PFSK-1 (cell line): Measurements from ENCODE around the gene AGXT2.

Experiments used
- FOXP2 ChIP-seq: optimal IDR thresholded peaks from 2 replicates; pipeline ENCODE3; 2011; ENCODE audit warnings: borderline replicate concordance, control low read depth, inconsistent platforms; ENCODE audit not compliant: insufficient read depth; ENCODE audit errors: extremely low read length, extremely low read depth
- POLR2AphosphoS5 ChIP-seq: IDR thresholded peaks from 2 replicates; pipeline ENCODE4 v1.6.1; 2012; ENCODE audit warnings: low read depth, mild to moderate bottlenecking, control low read depth, low read length, moderate library complexity
- TF ChIP-seq, protein P1 (sequence below), 2 experiments: IDR thresholded peaks; 2 replicates each; pipeline versions ENCODE4 v1.6.1 to v1.8.0; 2011 to 2012; ENCODE audit warnings: low read depth in 2 of 2, low read length in 2 of 2, control low read depth in 1 of 2, inconsistent platforms in 1 of 2, mild to moderate bottlenecking in 1 of 2, moderate library complexity in 1 of 2; ENCODE audit not compliant: insufficient read depth in 1 of 2

DNA sequence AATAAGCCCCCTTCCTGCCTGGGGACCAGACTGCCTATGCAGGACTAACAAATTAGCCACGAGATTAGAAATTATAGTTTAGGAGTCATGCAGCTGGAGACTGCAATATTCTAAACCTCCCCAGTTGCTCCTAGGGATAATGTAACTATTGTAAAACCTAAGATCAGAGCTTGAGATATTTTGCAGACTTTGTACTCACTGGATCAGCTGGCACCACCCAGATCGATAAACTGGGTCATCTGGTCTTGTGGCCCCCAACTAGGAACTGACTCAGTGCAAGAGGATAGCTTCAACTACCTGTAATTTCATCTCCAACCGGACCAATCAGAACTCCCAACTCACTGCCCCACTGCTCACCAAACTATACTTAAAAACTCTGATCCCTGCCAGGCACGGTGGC is 80.2 kb downstream of the AGXT2 start:
- TF ChIP-seq FOXP2 (no peak), POLR2AphosphoS5 (no peak)
- TF ChIP-seq, protein P1, sequence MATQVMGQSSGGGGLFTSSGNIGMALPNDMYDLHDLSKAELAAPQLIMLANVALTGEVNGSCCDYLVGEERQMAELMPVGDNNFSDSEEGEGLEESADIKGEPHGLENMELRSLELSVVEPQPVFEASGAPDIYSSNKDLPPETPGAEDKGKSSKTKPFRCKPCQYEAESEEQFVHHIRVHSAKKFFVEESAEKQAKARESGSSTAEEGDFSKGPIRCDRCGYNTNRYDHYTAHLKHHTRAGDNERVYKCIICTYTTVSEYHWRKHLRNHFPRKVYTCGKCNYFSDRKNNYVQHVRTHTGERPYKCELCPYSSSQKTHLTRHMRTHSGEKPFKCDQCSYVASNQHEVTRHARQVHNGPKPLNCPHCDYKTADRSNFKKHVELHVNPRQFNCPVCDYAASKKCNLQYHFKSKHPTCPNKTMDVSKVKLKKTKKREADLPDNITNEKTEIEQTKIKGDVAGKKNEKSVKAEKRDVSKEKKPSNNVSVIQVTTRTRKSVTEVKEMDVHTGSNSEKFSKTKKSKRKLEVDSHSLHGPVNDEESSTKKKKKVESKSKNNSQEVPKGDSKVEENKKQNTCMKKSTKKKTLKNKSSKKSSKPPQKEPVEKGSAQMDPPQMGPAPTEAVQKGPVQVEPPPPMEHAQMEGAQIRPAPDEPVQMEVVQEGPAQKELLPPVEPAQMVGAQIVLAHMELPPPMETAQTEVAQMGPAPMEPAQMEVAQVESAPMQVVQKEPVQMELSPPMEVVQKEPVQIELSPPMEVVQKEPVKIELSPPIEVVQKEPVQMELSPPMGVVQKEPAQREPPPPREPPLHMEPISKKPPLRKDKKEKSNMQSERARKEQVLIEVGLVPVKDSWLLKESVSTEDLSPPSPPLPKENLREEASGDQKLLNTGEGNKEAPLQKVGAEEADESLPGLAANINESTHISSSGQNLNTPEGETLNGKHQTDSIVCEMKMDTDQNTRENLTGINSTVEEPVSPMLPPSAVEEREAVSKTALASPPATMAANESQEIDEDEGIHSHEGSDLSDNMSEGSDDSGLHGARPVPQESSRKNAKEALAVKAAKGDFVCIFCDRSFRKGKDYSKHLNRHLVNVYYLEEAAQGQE (IDR thresholded peaks at IDR 0.05; ENCODE audit: insufficient read depth in 1 of 2, low read depth in 2 of 2, low read length in 2 of 2): no peak
